Measurements from ENCODE around the gene NEDD8. TPM values are rescaled to one million over a fixed set of nuclear protein-coding genes. Genes with fewer than 3 reads are reported as not detected.
"Not testable (repeated sequence)": the region's sequence is repeated elsewhere in the genome, so short reads cannot be mapped to it uniquely, and the experiment has no call there.

Gene NEDD8
- total and polyA plus RNA-seq, 9 donors = 69.7 to 301 (median 134) TPM

GRCh38 chr14:24226473-24226872 lies 5.7 kb downstream of the NEDD8 start:
- intact Hi-C loops (cut with DNase I) = no loop called here
- Histone ChIP-seq H3K4me1 (ENCODE audit: insufficient read depth) (peaks cover 4% of the 10 kb centered on the region), H3K27ac (no peak overlapping the region), H3K36me3 (no peaks in the 10 kb centered on the region), H3K4me3 (no peak overlapping the region), H3K9me3 (no peaks in the 10 kb centered on the region), H3K27me3 (no peaks in the 10 kb centered on the region)
- DNase-seq = no peak
- TF ChIP-seq POLR2A (IDR thresholded peaks at IDR 0.05) (no peak), CTCF (IDR thresholded peaks at IDR 0.05) (no peak), EP300 (IDR thresholded peaks at IDR 0.05) (no peak)
- 77 to 79% (median 77%) methylated on average over 1 of the region's 1 CpG for WGBS, 3 donors

GRCh38 chr14:24224618-24225071 lies 7.5 kb downstream of the NEDD8 start:
- 83 to 89% (median 87%) methylated on average over 7 of the region's 7 CpGs for WGBS, 3 donors
- peak in 1 of 5 donors; percentile 19 for DNase-seq
- no peak overlapping the region for H3K4me3 ChIP-seq
- H3K27me3 ChIP-seq = no peaks in the 10 kb centered on the region
- H3K27ac ChIP-seq = no peak overlapping the region
- intact Hi-C loops (cut with DNase I) = no loop called here
- no peaks in the 10 kb centered on the region for H3K4me1 ChIP-seq (ENCODE audit: insufficient read depth)
- H3K9me3 ChIP-seq = no peaks in the 10 kb centered on the region
- H3K36me3 ChIP-seq = no peaks in the 10 kb centered on the region
- TF ChIP-seq POLR2A (IDR thresholded peaks at IDR 0.05) (no peak), CTCF (IDR thresholded peaks at IDR 0.05) (no peak), EP300 (IDR thresholded peaks at IDR 0.05) (no peak)

DNA sequence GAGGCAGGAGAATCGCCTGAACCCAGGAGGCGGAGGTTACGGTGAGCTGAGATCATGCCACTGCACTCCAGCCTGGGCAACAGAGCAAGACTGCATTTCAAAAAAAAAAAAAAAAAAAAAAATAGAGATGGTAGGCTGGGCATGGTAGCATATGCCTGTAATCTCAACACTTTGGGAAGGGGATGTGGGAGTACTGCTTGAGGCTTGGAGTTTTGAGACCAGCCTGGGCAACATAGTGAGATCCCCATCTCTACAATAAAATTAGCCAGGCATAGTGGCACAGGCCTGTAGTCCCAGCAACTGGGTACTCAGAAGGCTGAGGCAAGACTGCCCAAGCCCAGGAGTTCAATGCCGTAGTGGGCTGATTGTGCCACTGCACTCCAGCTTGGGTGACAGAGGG lies 9.2 kb downstream of the NEDD8 start:
- intact Hi-C loops (cut with DNase I); H3K27me3 ChIP-seq; H3K9me3 ChIP-seq; H3K4me3 ChIP-seq; H3K27ac ChIP-seq; H3K36me3 ChIP-seq; H3K4me1 ChIP-seq (ENCODE audit: insufficient read depth): not testable (repeated sequence)
- 97 to 99% (median 99%) methylated on average over 4 of the region's 4 CpGs for WGBS, 3 donors
- DNase-seq = peak in 1 of 5 donors; percentile 7

GRCh38 chr14:24219521-24219920 lies 12.6 kb downstream of the NEDD8 start:
- 57 to 61% (median 60%) methylated on average over 3 of the region's 3 CpGs for WGBS, 3 donors
- H3K36me3 ChIP-seq = no peaks in the 10 kb centered on the region

GRCh38 chr14:24219080-24219479 lies 13.1 kb downstream of the NEDD8 start:
- Histone ChIP-seq H3K36me3 (no peaks in the 10 kb centered on the region), H3K27ac (no peak overlapping the region), H3K4me3 (no peak overlapping the region), H3K27me3 (no peaks in the 10 kb centered on the region), H3K9me3 (no peaks in the 10 kb centered on the region), H3K4me1 (ENCODE audit: insufficient read depth) (no peaks in the 10 kb centered on the region)
- no peak for DNase-seq
- 87 to 94% (median 89%) methylated on average over 4 of the region's 4 CpGs for WGBS, 3 donors
- TF ChIP-seq CTCF (IDR thresholded peaks at IDR 0.05) (no peak), POLR2A (IDR thresholded peaks at IDR 0.05) (no peak), EP300 (IDR thresholded peaks at IDR 0.05) (no peak)
- intact Hi-C loops (cut with DNase I) = no loop called here

More at GRCh38 chr14:24219521-24219920, 12.6 kb downstream of the NEDD8 start:
- no peak for DNase-seq
- H3K4me3 ChIP-seq = no peak overlapping the region
- TF ChIP-seq CTCF (IDR thresholded peaks at IDR 0.05) = no peak
- TF ChIP-seq EP300 (IDR thresholded peaks at IDR 0.05) = no peak
- no peak for TF ChIP-seq POLR2A (IDR thresholded peaks at IDR 0.05)
- no peaks in the 10 kb centered on the region for H3K9me3 ChIP-seq
- intact Hi-C loops (cut with DNase I) = no loop called here
- H3K4me1 ChIP-seq (ENCODE audit: insufficient read depth) = no peaks in the 10 kb centered on the region
- H3K27ac ChIP-seq = no peak overlapping the region
- no peaks in the 10 kb centered on the region for H3K27me3 ChIP-seq

DNA sequence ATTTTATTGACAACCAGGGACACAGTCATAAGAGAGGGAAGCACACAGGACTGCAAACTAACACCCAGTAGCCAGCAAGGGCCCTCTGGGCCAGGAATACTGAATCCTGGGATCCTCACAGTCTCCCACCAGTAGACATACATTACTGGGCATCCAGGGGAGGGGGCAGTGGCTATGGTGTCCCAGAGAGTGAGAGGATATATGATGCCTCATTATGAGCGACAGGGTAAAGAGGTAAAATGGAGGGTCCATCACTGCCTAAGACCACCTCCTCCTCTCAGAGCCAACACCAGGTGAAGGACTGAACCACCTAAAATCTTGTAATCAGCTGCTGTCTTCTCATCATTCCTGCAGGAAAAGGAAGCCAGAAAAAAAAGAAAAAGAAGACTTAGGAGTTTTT lies 15.3 kb downstream of the NEDD8 start:
- H3K27me3 ChIP-seq; intact Hi-C loops (cut with DNase I); H3K9me3 ChIP-seq; H3K27ac ChIP-seq; H3K36me3 ChIP-seq; H3K4me3 ChIP-seq; H3K4me1 ChIP-seq (ENCODE audit: insufficient read depth): not testable (repeated sequence)
- DNase-seq = peak in 1 of 5 donors; percentile 19
- WGBS, 3 donors = 90 to 95% (median 94%) methylated on average over 1 of the region's 1 CpG
